Mesothelial cell of epicardium (in vitro differentiated cells): ENCODE results near the gene ZNF408. TPM values are rescaled to one million over a fixed set of nuclear protein-coding genes. Genes with fewer than 3 reads are reported as not detected.

Experiments used
- DNase-seq, 2 experiments: peaks; one replicate each; pipeline ENCODE4 v3.0.0; 2021; ENCODE audit warnings: low spot score in 2 of 2; ENCODE audit not compliant: unreplicated experiment in 2 of 2
- H3K27ac Mint-ChIP-seq: 2 replicates; pipeline ENCODE4 v1.8.0; 2021; ENCODE audit warnings: mixed read lengths
- H3K27me3 Mint-ChIP-seq: 2 replicates; pipeline ENCODE4 v1.8.0; 2021; ENCODE audit warnings: low read depth, mixed read lengths
- H3K36me3 Mint-ChIP-seq: 2 replicates; pipeline ENCODE4 v1.8.0; 2021; ENCODE audit warnings: mixed read lengths
- H3K4me1 Mint-ChIP-seq: 2 replicates; pipeline ENCODE4 v1.8.0; 2021; ENCODE audit warnings: mixed read lengths
- H3K4me3 Mint-ChIP-seq: 2 replicates; pipeline ENCODE4 v1.8.0; 2021; ENCODE audit warnings: mild to moderate bottlenecking, moderate library complexity, mixed read lengths
- H3K9me3 Mint-ChIP-seq: 2 replicates; pipeline ENCODE4 v1.8.0; 2021; ENCODE audit warnings: mixed read lengths
- total RNA-seq: library from RNA; stranded (reverse); gene quantifications from 3 replicates; pipeline ENCODE4 v1.2.1, GENCODE V29; 2021
- TF ChIP-seq, protein P1 (sequence below): fragments of 200-600 bp; sonication (generic); IDR thresholded peaks from one replicate; pipeline ENCODE4 v1.5.0; 2021; ENCODE audit warnings: antibody characterized with exemption; ENCODE audit not compliant: unreplicated experiment

The ZNF408 gene
- total RNA-seq, 1 donor from 2014 or later, result 16.2 TPM

DNA sequence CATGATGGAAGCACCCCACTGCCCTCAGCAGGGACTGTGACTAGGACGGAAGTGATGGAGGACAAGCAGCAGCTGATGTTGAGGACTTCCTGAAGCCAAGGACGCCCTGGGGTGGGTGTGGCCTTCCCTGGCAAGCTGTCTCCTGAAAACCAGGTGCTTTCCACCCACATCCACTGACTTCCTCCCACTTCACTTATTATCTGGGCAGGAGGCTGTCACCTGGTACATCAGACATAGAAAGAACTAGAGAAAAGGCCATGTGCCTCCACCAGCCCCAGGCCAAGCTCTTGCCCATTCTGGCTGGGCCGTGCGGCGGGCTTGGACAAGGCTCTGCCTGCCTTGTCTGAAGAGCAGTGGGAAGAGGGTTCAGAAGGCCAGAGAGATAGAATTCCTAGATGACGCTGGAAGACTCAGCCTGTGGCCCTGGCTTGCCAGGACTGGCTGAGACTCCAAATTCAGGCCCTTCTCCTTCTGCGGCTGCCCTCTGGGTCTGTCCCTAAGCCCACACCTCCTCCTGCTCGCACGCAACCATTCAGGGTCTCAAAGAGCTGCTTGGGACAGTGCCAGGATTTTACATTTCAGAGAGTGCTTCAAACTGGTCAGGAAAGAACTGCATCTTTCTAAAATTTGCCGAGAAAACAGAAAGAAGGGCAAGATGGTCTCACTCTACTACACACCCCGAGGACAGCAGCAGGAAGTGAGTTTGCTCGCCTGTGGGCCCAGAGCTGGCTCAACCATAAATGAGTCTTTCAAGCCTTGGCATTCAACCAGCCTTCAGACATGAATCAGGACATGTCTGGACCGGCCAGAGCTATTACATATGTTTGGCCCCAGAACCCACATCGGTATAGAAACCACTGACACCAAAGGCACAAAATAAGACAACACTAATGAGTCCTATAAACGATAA, 13.7 kb upstream of the ZNF408 start:
- TF ChIP-seq, protein P1, sequence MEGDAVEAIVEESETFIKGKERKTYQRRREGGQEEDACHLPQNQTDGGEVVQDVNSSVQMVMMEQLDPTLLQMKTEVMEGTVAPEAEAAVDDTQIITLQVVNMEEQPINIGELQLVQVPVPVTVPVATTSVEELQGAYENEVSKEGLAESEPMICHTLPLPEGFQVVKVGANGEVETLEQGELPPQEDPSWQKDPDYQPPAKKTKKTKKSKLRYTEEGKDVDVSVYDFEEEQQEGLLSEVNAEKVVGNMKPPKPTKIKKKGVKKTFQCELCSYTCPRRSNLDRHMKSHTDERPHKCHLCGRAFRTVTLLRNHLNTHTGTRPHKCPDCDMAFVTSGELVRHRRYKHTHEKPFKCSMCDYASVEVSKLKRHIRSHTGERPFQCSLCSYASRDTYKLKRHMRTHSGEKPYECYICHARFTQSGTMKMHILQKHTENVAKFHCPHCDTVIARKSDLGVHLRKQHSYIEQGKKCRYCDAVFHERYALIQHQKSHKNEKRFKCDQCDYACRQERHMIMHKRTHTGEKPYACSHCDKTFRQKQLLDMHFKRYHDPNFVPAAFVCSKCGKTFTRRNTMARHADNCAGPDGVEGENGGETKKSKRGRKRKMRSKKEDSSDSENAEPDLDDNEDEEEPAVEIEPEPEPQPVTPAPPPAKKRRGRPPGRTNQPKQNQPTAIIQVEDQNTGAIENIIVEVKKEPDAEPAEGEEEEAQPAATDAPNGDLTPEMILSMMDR, result no peak
- Mint-ChIP-seq H3K27ac (peak overlapping the region; percentile 30), H3K4me1 (no peaks in the 10 kb centered on the region), H3K4me3 (no peak overlapping the region), H3K9me3 (no peaks in the 10 kb centered on the region), H3K27me3 (no peaks in the 10 kb centered on the region), H3K36me3 (peaks cover 24% of the 10 kb centered on the region)
- no peak for DNase-seq

DNA sequence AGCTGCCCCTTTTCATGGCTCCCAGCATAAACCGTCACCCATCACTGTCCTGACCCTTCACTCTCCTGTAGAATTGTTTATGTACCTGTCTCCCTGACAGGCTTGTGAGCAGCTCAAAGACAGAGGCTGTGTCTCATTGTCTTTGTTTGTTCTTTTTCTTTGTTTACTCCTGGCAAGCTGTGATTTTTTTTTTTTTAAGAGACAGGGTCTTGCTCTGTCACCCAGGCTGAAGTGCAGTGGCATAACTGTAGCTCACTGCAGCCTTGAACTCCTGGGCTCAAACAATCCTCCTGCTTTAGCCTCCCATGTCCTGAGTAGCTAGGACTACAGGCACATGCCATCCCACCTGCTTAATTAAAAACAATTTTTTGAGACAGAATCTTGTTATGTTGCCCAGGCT, 10.1 kb upstream of the ZNF408 start:
- H3K27me3 Mint-ChIP-seq, result no peaks in the 10 kb centered on the region
- no peaks in the 10 kb centered on the region for H3K4me1 Mint-ChIP-seq
- no peak overlapping the region for H3K4me3 Mint-ChIP-seq
- TF ChIP-seq, protein P1, result no peak
- H3K27ac Mint-ChIP-seq, result no peak overlapping the region
- no peaks in the 10 kb centered on the region for H3K9me3 Mint-ChIP-seq
- DNase-seq, result no peak
- peaks cover 28% of the 10 kb centered on the region for H3K36me3 Mint-ChIP-seq

DNA sequence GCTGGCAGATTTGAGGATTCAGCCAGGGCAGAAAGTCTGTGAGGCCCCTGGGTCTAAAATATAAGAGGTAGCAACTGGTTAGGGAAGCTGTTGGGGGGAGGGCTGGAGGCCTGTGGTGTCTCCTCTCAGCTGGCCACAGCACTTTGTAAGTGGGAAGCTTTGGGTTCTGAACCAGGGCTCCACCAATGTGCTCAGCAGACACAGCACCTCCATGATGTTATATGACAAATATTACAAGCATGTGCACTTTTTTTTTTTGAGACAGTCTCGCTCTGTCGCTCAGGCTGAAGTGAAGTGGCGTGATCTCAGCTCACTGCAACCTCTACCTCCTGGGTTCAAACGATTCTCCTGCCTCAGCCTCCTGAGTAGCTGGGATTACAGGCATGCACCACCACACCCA, 8.4 kb upstream of the ZNF408 start:
- H3K9me3 Mint-ChIP-seq, result no peaks in the 10 kb centered on the region
- TF ChIP-seq, protein P1, result no peak
- no peak overlapping the region for H3K4me3 Mint-ChIP-seq
- no peaks in the 10 kb centered on the region for H3K27me3 Mint-ChIP-seq
- H3K4me1 Mint-ChIP-seq, result peaks cover under 1% of the 10 kb centered on the region
- peaks cover 19% of the 10 kb centered on the region for H3K36me3 Mint-ChIP-seq
- no peak overlapping the region for H3K27ac Mint-ChIP-seq
- DNase-seq, result no peak

DNA sequence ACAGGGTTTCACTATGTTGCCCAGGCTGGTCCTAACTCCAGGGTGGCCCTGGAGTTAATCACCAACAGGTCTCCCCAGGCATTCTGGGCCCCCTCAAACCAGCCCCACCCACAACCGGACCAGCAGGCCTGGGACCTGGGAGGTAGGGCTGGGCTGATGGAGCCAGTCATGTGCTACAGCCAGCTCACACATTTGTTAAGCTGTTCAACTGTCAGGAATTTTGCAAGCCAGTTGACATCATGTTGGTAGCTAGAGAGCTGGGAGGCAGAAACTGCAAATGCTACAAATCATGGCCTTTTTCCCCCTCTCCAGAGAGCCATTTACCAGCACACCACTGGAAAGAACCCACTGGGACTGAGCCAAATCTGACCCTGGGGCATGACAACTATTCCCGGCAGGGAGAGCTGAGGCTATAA, 7.2 kb upstream of the ZNF408 start:
- H3K27ac Mint-ChIP-seq, result no peak overlapping the region
- no peak overlapping the region for H3K4me3 Mint-ChIP-seq

DNA sequence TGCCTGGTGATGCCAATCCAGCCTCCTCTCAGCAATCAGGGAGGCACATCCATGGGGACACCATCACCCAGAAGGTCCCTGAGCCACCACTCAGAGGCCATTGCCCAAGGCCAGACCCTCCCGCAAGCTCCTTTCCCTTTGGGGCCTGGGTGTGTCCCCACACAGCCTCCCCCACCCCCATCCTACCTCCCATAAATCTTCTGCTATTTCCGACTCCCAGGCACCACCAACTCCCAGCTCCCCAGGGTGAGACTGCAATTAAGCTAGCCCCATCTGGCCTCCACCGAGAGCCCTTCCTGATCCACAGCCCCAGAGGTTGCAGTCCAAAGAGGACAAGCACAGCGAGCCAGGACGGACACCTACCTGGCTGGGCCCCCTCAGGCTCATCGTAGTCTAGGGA, 6.8 kb upstream of the ZNF408 start:
- H3K4me1 Mint-ChIP-seq, result peaks cover 12% of the 10 kb centered on the region
- H3K27ac Mint-ChIP-seq, result no peak overlapping the region
- TF ChIP-seq, protein P1, result no peak
- DNase-seq, result no peak
- H3K9me3 Mint-ChIP-seq, result no peaks in the 10 kb centered on the region
- peaks cover 11% of the 10 kb centered on the region for H3K36me3 Mint-ChIP-seq
- H3K27me3 Mint-ChIP-seq, result no peaks in the 10 kb centered on the region
- H3K4me3 Mint-ChIP-seq, result no peak overlapping the region

More for the DNA sequence above, 7.2 kb upstream of the ZNF408 start:
- H3K36me3 Mint-ChIP-seq, result peaks cover 13% of the 10 kb centered on the region
- H3K4me1 Mint-ChIP-seq, result peaks cover 7% of the 10 kb centered on the region
- TF ChIP-seq, protein P1, result no peak
- H3K9me3 Mint-ChIP-seq, result no peaks in the 10 kb centered on the region
- no peaks in the 10 kb centered on the region for H3K27me3 Mint-ChIP-seq
- DNase-seq, result no peak
